OCI-LY7 (cell line): ENCODE data around the gene PML. TPM values are rescaled to one million over a fixed set of nuclear protein-coding genes. Genes with fewer than 3 reads are reported as not detected.

Source experiments
- BruUV-seq: library from RNA; stranded (reverse); fragments of 400-500 nt; replicated peaks from 2 replicates; lab custom pipeline; 2021; lab: Mats Ljungman, UMichigan
- CTCF ChIA-PET: fragments of 300-600 bp; sonication (Branson Sonifier 250); formaldehyde crosslinking; loops from one replicate; lab custom pipeline; 2022; ENCODE audit warnings: antibody characterized with exemption; ENCODE audit not compliant: unreplicated experiment; lab: Charles Lee
- POLR2A ChIA-PET: fragments of 300-600 bp; sonication (Branson Sonifier 250); formaldehyde crosslinking; loops from one replicate; lab custom pipeline; 2022; ENCODE audit warnings: antibody characterized with exemption; lab: Charles Lee
- DNase-seq: peaks from one replicate; pipeline ENCODE4 v3.0.0-alpha.2; 2015; ENCODE audit warnings: low spot score
- H2AFZ ChIP-seq: fragments of 200-600 bp; sonication (generic), shearing (Covaris generic); 2 replicates; pipeline ENCODE4 v1.6.1; 2014; ENCODE audit warnings: mild to moderate bottlenecking, antibody characterized with exemption, low read length, moderate library complexity
- H3K27ac ChIP-seq: fragments of 200-600 bp; sonication (generic); 2 replicates; pipeline ENCODE4 v1.5.1; 2014; ENCODE audit warnings: mixed run types, low read depth, mild to moderate bottlenecking, moderate library complexity, low read length, inconsistent platforms; ENCODE audit not compliant: poor library complexity, severe bottlenecking
- H3K36me3 ChIP-seq: fragments of 200-600 bp; sonication (generic); 2 replicates; pipeline ENCODE4 v1.6.1; 2014; ENCODE audit warnings: mild to moderate bottlenecking, antibody characterized with exemption, low read length, moderate library complexity, mixed read lengths; ENCODE audit not compliant: insufficient read depth
- H3K4me1 ChIP-seq: fragments of 200-600 bp; sonication (generic); 2 replicates; pipeline ENCODE4 v1.5.1; 2014; ENCODE audit warnings: mild to moderate bottlenecking, low read length; ENCODE audit not compliant: insufficient read depth, poor library complexity, severe bottlenecking
- H3K4me2 ChIP-seq: fragments of 200-600 bp; sonication (generic); 2 replicates; pipeline ENCODE4 v1.6.1; 2014; ENCODE audit warnings: mild to moderate bottlenecking, low read length
- H3K4me3 ChIP-seq: fragments of 200-600 bp; sonication (generic); 2 replicates; pipeline ENCODE4 v1.5.1; 2014; ENCODE audit warnings: mild to moderate bottlenecking, low read depth, low read length; ENCODE audit not compliant: poor library complexity, severe bottlenecking
- H3K79me2 ChIP-seq: fragments of 200-600 bp; sonication (generic); 2 replicates; pipeline ENCODE4 v1.6.1; 2016; ENCODE audit warnings: low read depth, mild to moderate bottlenecking, low read length, moderate library complexity, mixed read lengths; ENCODE audit not compliant: insufficient read depth
- H3K9me2 ChIP-seq: fragments of 200-600 bp; sonication (generic); 2 replicates; pipeline ENCODE4 v1.6.1; 2016; ENCODE audit warnings: mild to moderate bottlenecking, low read length, mixed read lengths; ENCODE audit not compliant: insufficient read depth
- H3K9me3 ChIP-seq: fragments of 200-600 bp; sonication (generic); 2 replicates; pipeline ENCODE4 v1.6.1; 2014; ENCODE audit warnings: mild to moderate bottlenecking, mixed run types, low read length, mixed read lengths
- H4K20me1 ChIP-seq: fragments of 200-600 bp; sonication (generic); 2 replicates; pipeline ENCODE4 v1.6.1; 2014; ENCODE audit warnings: mild to moderate bottlenecking, antibody characterized with exemption, low read length, moderate library complexity, mixed read lengths; ENCODE audit not compliant: insufficient read depth
- CTCF ChIP-seq: fragments of 200-600 bp; sonication (generic); conservative IDR thresholded peaks from 2 replicates; pipeline ENCODE4 v1.5.1; 2014; ENCODE audit warnings: mild to moderate bottlenecking, antibody characterized with exemption, low read length, moderate library complexity, mixed read lengths
- EZH2phosphoT487 ChIP-seq: fragments of 200-600 bp; sonication (generic); IDR thresholded peaks from 2 replicates; pipeline ENCODE4 v1.6.1; 2018; ENCODE audit warnings: low read depth, borderline replicate concordance, mild to moderate bottlenecking, mixed run types, antibody characterized with exemption, low read length, moderate library complexity, mixed read lengths
- intact Hi-C: fragments of 100-400 bp; cut with micrococcal nuclease; formaldehyde crosslinking; loops from one replicate; pipeline ENCODE4 v1.10.0; 2022; ENCODE audit not compliant: unreplicated experiment
- total RNA-seq, 2 experiments: library from RNA; depleted of rRNA in 1 of 2; stranded (reverse); fragments of >200 nt in 1 of 2; shearing (Covaris generic) in 1 of 2; gene quantifications; 2 replicates each; pipeline ENCODE4 v1.2.3, GENCODE V29; 2014 to 2022

Gene PML
- total RNA-seq, 2 experiments from 2014 or later, result 16.9 to 26.1 TPM

- BruUV-seq, result no TSS peak
- no peaks in the 10 kb centered on the region for H3K4me1 ChIP-seq
- no peaks in the 10 kb centered on the region for H3K36me3 ChIP-seq
- H3K9me2 ChIP-seq, result no peaks in the 10 kb centered on the region
- intact Hi-C loops, result no loop called here
- POLR2A ChIA-PET, result no interaction called here
- H3K4me3 ChIP-seq, result no peak overlapping the region
- CTCF ChIA-PET, result no interaction called here
- DNase-seq, result no peak
- H2AFZ ChIP-seq, result no peak overlapping the region
- no peaks in the 10 kb centered on the region for H3K79me2 ChIP-seq
- no peak for TF ChIP-seq CTCF
- no peak for TF ChIP-seq EZH2phosphoT487
- no peak overlapping the region for H3K27ac ChIP-seq
- no peaks in the 10 kb centered on the region for H4K20me1 ChIP-seq
- H3K9me3 ChIP-seq, result no peaks in the 10 kb centered on the region
- H3K4me2 ChIP-seq, result no peak overlapping the region
Observed at GRCh38 chr15:74043425-74044266, 49.1 kb downstream of the PML start.

- intact Hi-C loops, result no loop called here
- no TSS peak for BruUV-seq
- no peaks in the 10 kb centered on the region for H3K9me3 ChIP-seq
- H3K36me3 ChIP-seq, result no peaks in the 10 kb centered on the region
- no peaks in the 10 kb centered on the region for H3K79me2 ChIP-seq
- ChIA-PET CTCF (no interaction called here), POLR2A (no interaction called here)
- H3K4me2 ChIP-seq, result no peak overlapping the region
- H3K4me1 ChIP-seq, result no peaks in the 10 kb centered on the region
- no peak overlapping the region for H3K4me3 ChIP-seq
- no peaks in the 10 kb centered on the region for H4K20me1 ChIP-seq
- TF ChIP-seq EZH2phosphoT487 (no peak), CTCF (no peak)
- H3K27ac ChIP-seq, result no peak overlapping the region
- no peak overlapping the region for H2AFZ ChIP-seq
- H3K9me2 ChIP-seq, result no peaks in the 10 kb centered on the region
- DNase-seq, result no peak
Observed at GRCh38 chr15:74044267-74045110, 50.0 kb downstream of the PML start.

- Histone ChIP-seq H3K9me3 (no peaks in the 10 kb centered on the region), H3K9me2 (no peaks in the 10 kb centered on the region), H2AFZ (no peak overlapping the region), H3K79me2 (no peaks in the 10 kb centered on the region), H3K27ac (no peak overlapping the region), H3K36me3 (no peaks in the 10 kb centered on the region), H3K4me1 (no peaks in the 10 kb centered on the region), H4K20me1 (no peaks in the 10 kb centered on the region), H3K4me3 (no peak overlapping the region), H3K4me2 (no peak overlapping the region)
- intact Hi-C loops, result no loop called here
- no peak for DNase-seq
- ChIA-PET POLR2A (no interaction called here), CTCF (interaction anchor here (0.6 kb wide), 1 partner anchor 36 kb away, joined by 3 read pairs; no protein-coding TSS in a partner anchor)
- TF ChIP-seq EZH2phosphoT487 (no peak), CTCF (no peak)
- no TSS peak for BruUV-seq
Observed at GRCh38 chr15:74045184-74045583, 50.7 kb downstream of the PML start.
